ENCODE results near the gene ADGRL4. TPM values are rescaled to one million over a fixed set of nuclear protein-coding genes. Genes with fewer than 3 reads are reported as not detected.

Gene ADGRL4
- total RNA-seq, 1 experiment from 2014 or later = 0.63 TPM

GRCh38 chr1:78913950-78914349 lies 92.6 kb downstream of the ADGRL4 start:
- H3K9ac ChIP-seq (ENCODE audit: extremely low read depth, insufficient read length, low read length) = no peak overlapping the region
- no peak overlapping the region for H4K91ac ChIP-seq (ENCODE audit: insufficient read length, low read depth, low read length)
- Mint-ChIP-seq H3K4me3 (no peak overlapping the region), H3K9me3 (no peaks in the 10 kb centered on the region), H3K36me3 (ENCODE audit: insufficient read depth in 1 of 3, low read depth in 3 of 3) (no peaks in the 10 kb centered on the region), H3K27ac (no peak overlapping the region), H3K4me1 (no peaks in the 10 kb centered on the region), H3K27me3 (ENCODE audit: low read depth) (no peaks in the 10 kb centered on the region)
- H2AK5ac ChIP-seq (ENCODE audit: insufficient read length, low read length) = no peak overlapping the region
- no peaks in the 10 kb centered on the region for H4K20me1 ChIP-seq (ENCODE audit: control insufficient read depth, insufficient read depth, insufficient read length)
- H3K4ac ChIP-seq (ENCODE audit: low read depth, low read length) = no peak overlapping the region
- no peaks in the 10 kb centered on the region for H3K23me2 ChIP-seq (ENCODE audit: insufficient read length, low read depth, low read length, poor library complexity, severe bottlenecking)
- H2BK15ac ChIP-seq (ENCODE audit: low read depth, low read length) = no peak overlapping the region
- no peak overlapping the region for H4K5ac ChIP-seq (ENCODE audit: insufficient read length, low read depth, low read length)
- no CpG with 5 or more reads among the region's 2 CpGs for WGBS (ENCODE audit: extremely low coverage, insufficient read length, low lambda C conversion rate)
- H2BK12ac ChIP-seq (ENCODE audit: insufficient read length, low read depth, low read length) = no peak overlapping the region
- no peaks in the 10 kb centered on the region for H3K9me3 ChIP-seq (ENCODE audit: control insufficient read depth, low read depth, low read length)
- no peaks in the 10 kb centered on the region for H3K4me1 ChIP-seq (ENCODE audit: insufficient read depth, low read length)
- H3K79me2 ChIP-seq (ENCODE audit: insufficient read depth, low read length) = no peaks in the 10 kb centered on the region
- no peak overlapping the region for H3K4me2 ChIP-seq (ENCODE audit: insufficient read depth, insufficient read length, low read length)
- H3T11ph ChIP-seq (ENCODE audit: low read length) = no peak overlapping the region
- H3K27ac ChIP-seq (ENCODE audit: insufficient read length, low read depth, low read length) = no peak overlapping the region
- H2BK120ac ChIP-seq (ENCODE audit: low read depth, low read length, poor library complexity, severe bottlenecking) = no peak overlapping the region
- no peaks in the 10 kb centered on the region for H3K27me3 ChIP-seq (ENCODE audit: insufficient read depth, low read length)
- H2BK5ac ChIP-seq (ENCODE audit: insufficient read length, low read length) = no peak overlapping the region
- no peak overlapping the region for H3K23ac ChIP-seq (ENCODE audit: insufficient read length, low read depth, low read length)
- DNase-seq = no peak
- H3K14ac ChIP-seq (ENCODE audit: insufficient read depth, low read length) = no peak overlapping the region
- no peak overlapping the region for H4K8ac ChIP-seq (replicated peaks; ENCODE audit: insufficient read length, low read depth, low read length)
- H2AFZ ChIP-seq (ENCODE audit: low read length) = no peak overlapping the region
- H3K56ac ChIP-seq (ENCODE audit: insufficient read length, low read depth, low read length) = no peak overlapping the region
- no peak overlapping the region for H2BK20ac ChIP-seq (ENCODE audit: low read depth, low read length, poor library complexity, severe bottlenecking)
- H3K18ac ChIP-seq (ENCODE audit: insufficient read length, low read depth, low read length) = no peak overlapping the region
- no peaks in the 10 kb centered on the region for H3K79me1 ChIP-seq (ENCODE audit: insufficient read depth, low read depth, low read length, poor library complexity, severe bottlenecking)
- TF ChIP-seq CTCF (conservative IDR thresholded peaks at IDR 0.05) = no peak
